OCI-M1 (cell line): ENCODE data around the gene TCF19.
"Not testable (repeated sequence)": the region's sequence is repeated elsewhere in the genome, so short reads cannot be mapped to it uniquely, and the experiment has no call there.

ENCODE experiments used
- DNase-seq: peaks from one replicate; lab custom pipeline; 2025; lab: John Stamatoyannopoulos, UW

Gene TCF19

GRCh38 chr6:31183287-31183686, 24.9 kb downstream of the TCF19 start:
- DNase-seq, result not testable (repeated sequence)

- not testable (repeated sequence) for DNase-seq
Observed at GRCh38 chr6:31183859-31184258, 25.5 kb downstream of the TCF19 start.

GRCh38 chr6:31185695-31186051, 27.3 kb downstream of the TCF19 start:
- DNase-seq, result peak; percentile 21

DNA sequence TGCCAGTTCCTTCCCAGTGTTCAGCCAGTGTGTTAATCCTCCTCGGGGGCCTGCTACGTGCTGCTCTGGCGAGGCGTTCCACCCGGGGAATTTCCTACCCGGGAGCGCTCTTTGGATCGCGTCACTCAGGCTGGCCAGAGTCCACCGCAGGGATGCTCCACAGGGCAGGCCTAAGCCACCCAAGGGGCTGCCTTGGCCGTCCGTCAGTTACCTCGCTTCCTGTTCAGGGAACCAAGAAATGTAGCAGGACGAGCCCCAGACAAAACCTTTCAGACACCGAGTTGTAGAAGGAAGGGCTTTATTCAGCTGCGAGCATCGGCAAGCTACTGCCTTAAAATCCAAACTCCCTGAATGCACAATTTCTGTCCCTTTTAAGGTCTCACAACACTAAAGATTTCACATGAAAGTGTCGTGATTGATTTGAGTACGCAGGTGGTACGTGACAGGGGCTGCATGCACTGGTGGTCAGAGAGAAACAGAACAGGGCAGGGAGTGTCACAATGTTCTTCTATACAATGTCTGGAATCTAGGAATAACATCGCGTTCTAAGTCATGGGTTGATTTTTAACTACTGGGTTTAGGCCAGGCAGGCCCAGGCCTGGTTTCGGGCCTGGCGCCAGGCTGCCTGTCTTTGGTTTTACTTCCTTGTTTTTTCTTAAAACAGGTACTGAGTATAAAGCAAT, 27.8 kb downstream of the TCF19 start:
- DNase-seq, result no peak

- no peak for DNase-seq
Observed at GRCh38 chr6:31187780-31188194, 29.4 kb downstream of the TCF19 start.

GRCh38 chr6:31189223-31189622, 30.8 kb downstream of the TCF19 start:
- DNase-seq, result not testable (repeated sequence)

DNA sequence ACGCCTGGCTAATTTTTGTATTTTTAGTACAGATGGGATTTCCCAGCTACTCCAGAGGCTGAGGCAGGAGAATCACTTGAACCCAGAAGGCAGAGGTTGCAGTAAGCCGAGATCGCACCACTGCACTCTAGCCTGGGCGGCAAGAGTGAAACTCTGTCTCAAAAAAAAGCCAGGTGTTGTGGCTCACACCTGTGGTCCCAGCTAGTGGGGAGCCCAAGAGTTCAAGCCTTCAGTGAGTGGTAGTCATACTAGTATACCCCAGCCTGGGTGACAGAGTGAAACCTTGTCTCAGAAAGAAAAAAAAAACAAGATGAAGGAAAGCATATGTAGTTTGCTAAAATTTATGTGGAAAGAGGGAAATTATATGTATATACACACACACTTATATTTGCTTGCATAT, 32.1 kb downstream of the TCF19 start:
- DNase-seq, result no peak

GRCh38 chr6:31192431-31193105, 34.2 kb downstream of the TCF19 start:
- DNase-seq, result peak; percentile 88

DNA sequence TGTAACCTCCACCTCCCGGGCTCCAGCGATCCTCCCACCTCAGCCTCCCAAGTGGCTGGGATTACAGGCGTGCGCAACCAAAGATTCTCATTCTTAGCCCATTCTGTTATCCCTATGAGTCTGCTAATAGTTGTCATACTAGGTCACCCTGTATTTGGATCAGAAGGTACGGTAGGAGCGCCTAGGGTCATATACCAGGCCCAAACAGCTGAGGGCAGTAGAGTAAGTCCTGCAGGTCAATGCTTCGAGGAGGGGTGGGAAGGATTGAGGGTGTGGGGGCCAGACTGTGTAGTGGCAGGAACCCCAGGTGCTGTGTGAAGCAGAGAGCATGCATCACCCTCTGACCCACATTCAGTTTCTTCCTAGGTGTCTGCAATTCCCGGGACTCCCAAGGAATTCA, 34.8 kb downstream of the TCF19 start:
- DNase-seq, result no peak

GRCh38 chr6:31194061-31194834, 35.9 kb downstream of the TCF19 start:
- no peak for DNase-seq

DNA sequence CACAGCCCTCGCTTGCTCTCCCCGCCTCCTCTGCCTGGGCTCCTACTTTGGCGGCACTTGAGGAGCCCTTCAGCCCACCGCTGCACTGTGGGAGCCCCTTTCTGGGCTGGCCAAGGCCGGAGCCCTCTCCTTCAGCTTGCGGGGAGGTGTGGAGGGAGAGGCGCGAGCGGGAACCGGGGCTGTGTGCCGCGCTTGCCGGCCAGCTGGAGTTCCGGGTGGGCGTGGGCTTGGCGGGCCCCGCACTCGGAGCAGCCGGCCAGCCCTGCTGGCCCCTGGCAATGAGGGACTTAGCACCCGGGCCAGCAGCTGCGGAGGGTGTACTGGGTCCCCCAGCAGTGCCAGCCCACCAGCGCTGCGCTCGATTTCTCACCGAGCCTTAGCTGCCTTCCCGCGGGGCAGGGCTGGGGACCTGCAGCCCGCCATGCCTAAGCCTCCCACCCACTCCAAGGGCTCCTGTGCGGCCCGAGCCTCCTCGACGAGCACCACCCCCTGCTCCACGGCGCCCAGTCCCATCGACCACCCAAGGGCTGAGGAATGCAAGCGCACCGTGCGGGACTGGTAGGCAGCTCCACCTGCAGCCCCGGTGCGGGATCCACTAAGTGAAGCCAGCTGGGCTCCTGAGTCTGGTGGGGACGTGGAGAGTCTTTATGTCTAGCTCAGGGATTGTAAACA, 37.1 kb downstream of the TCF19 start:
- not testable (repeated sequence) for DNase-seq

- not testable (repeated sequence) for DNase-seq
Observed at GRCh38 chr6:31196251-31197022, 38.0 kb downstream of the TCF19 start.

GRCh38 chr6:31197559-31198305, 39.3 kb downstream of the TCF19 start:
- peak; percentile 98 for DNase-seq

DNA sequence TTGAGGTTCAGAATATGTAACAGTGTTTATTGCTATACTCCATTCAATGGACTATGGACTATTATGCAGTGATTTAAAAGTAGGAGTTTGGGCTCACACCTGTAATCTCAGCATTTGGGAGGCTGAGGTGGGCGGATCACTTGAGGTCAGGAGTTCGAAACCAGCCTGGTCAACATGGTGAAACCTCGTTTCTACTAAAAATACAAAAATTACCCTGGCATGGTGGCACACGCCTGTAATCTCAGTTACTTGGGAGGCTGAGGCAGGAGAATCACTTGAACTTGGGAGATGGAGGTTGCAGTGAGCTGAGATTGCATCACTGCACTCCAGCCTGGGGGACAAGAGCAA, 40.7 kb downstream of the TCF19 start:
- not testable (repeated sequence) for DNase-seq

DNA sequence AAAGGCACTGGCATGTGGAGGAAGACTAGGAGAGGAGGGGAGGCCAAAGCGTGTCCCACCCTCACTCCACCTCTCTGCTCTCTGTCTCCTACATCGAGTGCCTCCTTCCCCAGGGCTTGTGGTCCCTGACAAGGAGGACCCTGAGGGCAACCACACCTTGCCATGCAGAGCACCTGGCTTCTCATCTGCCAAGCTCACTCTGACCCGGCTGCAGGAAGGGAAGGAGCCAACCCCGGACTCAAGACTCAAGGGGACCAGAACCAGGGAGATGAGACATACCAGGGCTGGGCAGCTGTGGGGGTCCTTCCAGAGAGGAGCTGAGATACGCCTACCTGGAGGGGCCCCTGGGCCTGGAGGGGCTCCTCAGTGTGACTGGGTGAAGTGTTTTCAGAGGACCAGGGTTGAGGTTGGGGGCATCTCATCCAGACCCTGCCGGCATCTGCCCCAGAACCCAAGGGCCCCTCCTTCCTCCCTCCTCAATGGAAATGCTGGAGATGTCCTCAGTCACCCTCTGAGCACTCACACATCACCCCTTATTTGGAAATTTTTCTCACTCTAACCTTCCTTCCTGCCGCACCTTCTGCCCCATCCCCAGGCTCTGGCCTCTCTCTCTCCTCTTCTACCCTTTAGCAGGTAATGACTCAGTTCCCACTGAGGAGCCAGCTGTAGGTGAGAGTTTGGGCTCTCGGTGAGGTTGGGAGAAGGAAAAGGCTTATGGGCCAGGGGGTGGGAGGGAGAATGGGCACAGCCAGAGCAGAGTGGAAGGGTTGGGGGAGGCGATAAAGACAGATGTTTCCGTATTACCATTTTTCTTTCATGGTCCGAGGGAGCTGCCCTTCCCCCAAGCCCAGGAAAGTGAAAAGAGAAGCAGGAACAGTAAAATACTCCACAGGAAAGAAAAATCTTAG, 44.1 kb downstream of the TCF19 start:
- DNase-seq, result peak; percentile 66

DNA sequence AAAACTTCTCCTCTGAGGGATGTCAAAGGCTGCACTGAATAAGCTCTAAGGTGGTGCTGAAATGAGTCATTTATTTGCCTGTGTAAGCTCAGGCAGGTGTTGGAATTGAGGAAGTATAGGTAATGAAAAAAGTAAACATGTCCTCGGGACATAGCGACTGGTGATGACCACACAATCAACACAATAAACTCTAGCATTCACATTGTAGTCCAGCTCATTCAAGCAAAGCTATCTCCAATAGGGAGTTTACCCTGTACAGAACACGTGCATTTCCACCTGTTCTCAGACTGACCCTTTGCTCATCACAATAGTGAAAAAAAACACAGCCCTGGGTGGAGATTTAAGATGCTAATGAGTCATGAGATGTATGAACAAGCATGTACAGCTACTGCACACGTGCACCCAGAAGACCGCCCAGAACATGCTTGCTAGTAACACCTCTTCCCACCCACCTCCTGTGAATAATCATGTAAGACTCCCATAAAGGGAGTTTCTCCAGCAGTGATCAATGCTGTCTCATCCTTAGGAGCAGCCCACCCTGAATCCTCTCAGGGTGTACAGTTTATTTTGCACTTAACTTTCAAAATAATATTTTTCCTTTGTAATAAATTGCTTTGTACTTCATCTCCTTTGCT, 45.1 kb downstream of the TCF19 start:
- peak; percentile 96 for DNase-seq

DNA sequence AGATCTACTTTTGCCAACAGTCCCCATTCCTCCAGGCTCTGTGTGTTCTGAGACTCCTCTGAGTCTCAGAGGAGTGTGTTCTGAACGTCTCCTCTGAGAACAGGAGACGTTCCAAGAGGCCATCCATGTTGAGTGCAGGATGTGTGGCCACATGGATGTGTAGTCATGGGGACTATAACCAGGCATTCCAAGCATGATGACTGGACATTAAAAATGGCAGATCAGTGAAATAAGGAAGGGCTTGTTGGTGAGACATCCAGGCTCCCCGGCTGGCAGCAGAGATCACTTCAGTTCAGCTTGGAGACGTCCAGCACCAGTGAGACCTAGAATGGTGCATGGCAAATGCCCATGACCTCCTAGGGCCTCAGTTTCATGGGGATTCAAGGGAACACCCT, 46.4 kb downstream of the TCF19 start:
- no peak for DNase-seq

- no peak for DNase-seq
Observed at GRCh38 chr6:31205638-31206037, 47.2 kb downstream of the TCF19 start.

DNA sequence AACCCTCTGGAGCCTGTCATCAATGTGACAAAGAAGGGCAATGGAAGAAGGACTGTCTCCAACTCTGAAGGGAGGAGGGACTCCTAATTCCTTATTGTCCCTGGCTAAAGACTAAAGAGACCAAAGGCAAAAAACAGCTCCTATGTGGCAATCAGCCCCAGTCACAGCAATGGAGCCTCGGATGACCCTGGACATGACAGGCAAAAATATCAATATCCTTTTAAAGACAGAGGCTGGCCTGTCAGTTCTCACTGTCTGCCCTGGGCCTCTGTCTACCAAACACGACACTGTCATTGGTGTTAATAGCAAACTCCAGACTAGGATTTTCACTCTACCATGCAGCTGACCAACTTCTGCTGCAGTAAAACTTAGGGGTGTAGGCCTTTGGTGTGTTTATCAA, 50.1 kb downstream of the TCF19 start:
- no peak for DNase-seq

GRCh38 chr6:31209137-31209536, 50.7 kb downstream of the TCF19 start:
- no peak for DNase-seq
